Occipital lobe (tissue), 2 donors: ENCODE results near the gene EXOC4. TPM values are rescaled to one million over a fixed set of nuclear protein-coding genes. Genes with fewer than 3 reads are reported as not detected.
"Not testable (repeated sequence)": the region's sequence is repeated elsewhere in the genome, so short reads cannot be mapped to it uniquely, and the experiment has no call there.

ENCODE experiments used
- DNase-seq: peaks from one replicate; lab custom pipeline; 2025; lab: John Stamatoyannopoulos, UW
- total RNA-seq: library from RNA; depleted of rRNA; stranded (reverse); fragments of >200 nt; gene quantifications from one replicate; pipeline ENCODE4 v1.2.3, GENCODE V29; 2014

Gene EXOC4
- total RNA-seq, 1 donor from 2014 or later = 341 TPM

DNA sequence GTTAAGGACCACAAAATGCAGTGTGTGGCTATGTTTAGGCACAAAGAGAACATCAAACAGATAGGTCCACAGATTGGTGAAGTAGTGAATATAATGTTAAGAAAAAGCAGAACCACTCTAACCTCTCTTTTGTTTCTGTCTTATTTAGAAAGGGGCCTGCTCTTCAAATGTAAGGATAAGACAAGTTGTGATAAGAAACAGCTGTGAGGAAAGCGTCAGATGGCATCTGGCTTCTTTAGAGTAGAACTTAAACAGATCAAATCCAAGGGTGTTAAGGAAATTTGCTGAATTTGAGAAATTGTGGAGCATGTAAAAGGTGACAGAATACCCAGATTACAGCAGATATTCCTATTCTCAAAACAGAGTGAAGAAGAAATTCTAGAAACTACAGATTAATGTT lies 723.3 kb downstream of the EXOC4 start:
- no peak for DNase-seq

DNA sequence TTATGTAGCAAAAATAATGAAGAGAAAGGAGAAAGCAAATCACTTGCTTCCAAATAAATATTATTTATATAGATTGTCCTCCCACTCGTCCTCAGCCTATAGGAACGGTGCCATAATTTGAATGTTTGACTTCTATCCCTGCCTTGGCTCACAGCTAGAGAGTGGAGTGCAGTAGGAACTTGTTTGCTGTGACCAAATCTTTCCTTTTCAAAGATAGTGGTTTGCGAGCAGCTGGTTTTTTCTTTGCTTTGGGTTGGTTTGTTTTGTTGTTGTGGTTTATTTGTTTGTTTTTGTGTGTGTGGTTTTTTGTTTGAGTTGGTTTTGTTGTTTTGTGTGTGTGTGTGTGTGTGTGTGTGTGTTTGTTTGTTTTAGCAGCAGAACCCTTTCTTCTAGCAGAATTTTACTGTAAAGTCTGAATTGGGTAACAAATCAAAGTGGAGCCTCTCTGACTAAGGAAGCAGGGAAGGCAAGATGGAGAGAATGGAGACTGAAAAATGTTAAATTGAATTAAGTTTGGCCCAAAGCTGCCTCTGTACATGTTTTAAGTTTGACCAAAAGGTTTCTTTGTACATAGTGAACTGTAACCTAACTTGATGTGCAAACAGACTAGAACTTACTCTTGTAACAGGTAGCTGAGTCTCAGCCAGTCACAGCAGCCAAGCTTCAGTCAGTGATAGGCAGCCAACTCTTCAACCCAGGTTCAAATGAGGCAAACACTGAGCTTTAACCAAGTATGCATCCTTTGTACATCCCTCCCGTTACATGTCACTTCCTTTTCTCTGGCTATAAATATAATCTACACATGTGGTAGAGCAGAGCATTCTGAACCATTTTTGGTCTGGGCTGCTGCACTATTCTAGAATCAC lies 724.8 kb downstream of the EXOC4 start:
- no peak for DNase-seq

DNA sequence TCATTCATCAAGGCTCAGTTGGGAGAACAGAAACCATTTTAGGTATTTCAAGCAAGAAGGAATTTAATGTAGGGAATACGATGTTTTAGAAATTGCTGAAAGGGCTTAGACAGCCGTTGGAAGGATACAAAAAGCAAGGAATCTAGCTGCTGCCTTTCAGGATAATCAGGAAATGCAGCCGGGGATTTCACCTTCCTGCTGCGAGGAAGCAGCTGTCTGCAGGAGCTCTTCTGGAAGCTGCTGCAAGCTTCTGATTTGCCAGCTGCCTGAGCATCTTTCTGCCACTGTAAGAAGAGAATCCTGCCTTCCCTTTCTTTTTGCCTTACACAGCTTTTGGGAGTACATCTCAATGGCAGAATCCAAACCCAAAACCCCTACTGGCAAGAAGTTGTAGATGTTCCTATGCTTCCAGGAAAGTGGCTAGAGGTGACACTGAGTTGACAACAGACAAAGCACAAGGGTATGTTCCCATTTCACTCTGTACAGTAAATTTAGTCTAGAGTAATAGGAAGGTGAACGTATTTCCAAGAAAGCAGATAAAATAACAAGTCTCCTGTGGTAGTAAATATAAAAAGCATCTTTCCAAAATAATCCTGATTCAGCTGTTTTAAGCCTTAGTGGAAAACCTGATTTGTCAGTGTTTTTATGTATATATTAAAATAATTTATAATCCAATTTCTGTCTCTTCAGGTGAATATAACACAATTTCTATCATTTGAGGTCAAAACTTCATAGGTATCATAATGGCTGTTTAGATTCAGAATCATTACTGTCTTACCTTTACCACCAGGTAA lies 725.8 kb downstream of the EXOC4 start:
- DNase-seq = no peak

DNA sequence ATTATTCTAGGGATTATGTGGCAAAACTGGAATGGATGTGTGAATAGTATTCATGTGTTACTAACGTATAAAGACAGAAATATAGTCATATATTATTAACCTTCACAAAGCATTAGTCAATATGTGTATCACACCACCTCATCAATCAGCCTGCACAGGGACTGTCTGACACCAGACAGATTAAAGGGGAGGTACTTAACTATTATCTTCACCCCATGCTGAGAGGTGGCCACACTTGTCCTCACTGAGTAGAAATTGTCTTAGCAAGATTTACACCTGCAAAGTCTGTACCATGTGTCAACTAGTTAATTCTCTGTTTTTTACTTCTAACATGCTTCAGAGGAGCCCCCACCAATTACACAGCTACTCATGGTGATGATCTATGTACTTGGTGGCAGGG lies 727.9 kb downstream of the EXOC4 start:
- no peak for DNase-seq

DNA sequence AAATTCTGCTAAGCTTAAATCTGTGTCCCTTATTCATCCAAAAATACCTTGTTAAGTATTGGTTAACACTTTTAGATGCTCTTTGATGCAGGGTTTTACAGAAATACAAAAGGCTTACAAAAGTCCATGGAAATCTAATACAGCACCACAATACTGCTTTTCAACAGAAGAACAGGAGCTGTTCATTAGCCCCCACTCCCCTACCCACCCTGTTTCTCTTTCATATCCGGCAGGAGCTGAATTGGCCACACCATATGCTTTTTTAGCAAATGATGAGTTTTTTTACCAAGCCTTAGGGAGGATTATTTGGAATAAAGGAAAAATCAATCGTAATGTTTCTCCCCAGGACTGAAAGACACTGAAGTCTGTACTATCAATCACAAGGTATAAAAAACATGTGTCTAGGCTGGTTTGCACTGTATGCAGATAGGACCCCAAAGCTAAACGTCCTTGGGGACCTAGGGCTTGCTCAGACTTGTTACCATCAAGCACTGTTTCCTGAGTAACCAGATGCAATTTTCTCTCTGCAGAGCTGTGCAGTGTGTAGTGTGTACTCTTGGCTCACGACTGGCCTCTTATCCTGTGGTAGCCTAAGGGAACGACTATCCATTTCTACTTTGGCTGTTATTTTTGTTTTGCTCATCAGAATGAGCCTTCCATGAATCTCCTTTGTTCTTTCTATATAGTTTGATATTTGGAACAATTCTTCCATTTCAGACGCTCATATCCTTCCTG lies 731.0 kb downstream of the EXOC4 start:
- no peak for DNase-seq

DNA sequence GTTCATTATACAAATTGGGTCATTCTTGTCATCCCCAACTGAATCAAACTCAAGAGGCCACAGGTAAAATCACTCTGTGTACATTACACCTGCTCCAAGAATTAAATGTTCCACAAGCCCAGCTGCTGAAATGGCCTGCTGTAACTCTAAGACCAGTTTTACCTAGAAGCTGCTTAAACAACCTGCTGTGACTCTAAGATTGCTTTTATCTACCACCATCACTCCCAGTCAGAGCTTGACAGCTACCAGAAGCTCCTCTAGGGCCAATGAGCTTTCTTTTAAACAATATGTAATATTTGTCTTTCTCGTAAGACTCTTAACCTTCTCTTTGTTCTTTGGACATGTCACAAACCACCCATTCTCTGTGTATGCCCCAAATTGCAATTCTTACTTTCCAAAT lies 732.4 kb downstream of the EXOC4 start:
- DNase-seq = no peak

DNA sequence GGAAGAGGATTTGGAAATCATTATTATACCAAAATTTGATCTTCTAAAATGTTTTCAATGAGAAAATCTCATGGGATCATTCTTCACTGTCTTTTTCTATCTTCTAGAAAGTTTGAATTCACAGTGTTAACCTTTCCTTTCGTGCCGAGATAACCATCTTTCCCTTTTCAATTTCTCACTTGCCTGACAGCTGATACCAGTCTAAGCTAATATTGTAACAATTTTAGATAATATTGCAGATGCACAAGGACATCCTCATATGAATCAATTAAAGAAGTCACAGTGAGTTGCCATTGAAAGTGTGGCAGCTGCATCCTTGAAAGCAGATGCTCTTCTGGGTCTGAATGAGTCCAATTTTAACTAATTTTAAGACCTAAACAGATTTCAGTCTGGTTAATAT lies 734.7 kb downstream of the EXOC4 start:
- no peak for DNase-seq

DNA sequence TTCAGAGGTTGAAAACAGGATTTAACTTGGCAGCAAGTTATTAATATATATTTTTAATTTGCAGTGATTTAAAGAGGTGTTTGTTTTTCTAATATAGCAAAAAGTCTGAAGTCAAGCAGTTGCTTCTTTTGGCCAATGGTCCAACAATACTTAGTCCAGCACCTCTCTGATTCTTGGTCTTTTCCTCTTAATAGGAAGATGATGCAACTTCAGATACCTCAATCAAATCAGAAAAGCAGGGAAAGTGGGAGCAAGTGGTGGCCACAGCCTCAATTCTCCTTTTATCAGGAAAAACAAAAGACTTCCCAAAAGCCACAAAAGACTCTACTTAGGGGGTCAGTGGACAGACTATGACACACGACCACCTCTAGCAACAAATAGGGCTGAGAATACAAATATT lies 740.7 kb downstream of the EXOC4 start:
- DNase-seq = no peak

DNA sequence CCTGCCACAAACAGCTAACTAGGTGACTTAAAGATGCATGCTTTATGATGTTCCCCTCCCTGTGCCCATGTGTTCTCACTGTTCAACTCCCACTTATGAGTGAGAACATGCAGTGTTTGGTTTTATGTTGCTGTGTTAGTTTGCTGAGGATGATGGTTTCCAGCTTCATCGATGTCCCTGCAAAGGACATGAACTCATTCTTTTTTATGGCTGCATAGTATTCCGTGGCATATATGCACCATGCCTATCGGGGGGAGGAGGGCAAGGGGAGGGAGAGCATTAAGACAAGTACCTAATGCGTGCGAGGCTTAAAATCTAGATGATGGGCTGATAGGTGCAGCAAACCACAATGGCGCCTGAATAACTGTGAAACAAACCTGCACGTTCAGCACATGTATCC lies 741.2 kb downstream of the EXOC4 start:
- DNase-seq = not testable (repeated sequence)

DNA sequence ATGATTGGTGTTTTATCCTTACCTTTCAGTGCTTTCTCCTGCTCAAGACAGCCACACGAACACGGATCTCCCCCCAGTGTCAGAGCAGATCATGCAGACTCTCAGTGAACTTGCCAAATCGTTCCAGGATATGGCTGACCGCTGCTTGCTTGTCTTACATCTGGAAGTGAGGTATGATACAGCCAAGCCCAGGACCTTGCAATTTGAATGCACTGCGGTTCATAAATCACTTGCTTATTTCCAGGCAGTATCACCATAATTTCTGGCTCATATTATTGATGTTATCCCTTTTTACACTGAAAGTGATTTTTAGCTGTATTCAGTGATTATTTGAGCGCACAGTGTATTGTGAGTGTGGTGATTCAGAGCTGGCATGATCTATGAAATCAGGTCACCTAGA lies 744.6 kb downstream of the EXOC4 start:
- no peak for DNase-seq

DNA sequence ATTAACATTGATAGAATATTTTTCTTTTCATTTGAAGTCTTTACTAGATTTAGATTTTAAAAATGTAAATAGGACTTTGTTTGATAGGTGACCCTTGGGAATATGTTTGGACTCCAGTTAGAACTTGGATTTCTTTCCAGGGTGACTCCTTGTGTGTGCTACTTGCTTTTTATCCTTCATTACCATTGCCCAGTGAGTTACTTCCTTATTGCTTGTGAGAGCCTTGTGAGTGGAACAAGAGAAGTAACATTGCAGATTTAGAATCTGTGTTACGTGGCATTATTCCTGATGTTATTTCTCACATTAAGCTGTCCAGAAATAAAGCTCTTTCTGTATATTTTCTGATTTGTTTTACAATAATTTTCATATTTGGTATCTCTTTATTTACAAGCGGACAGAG lies 746.3 kb downstream of the EXOC4 start:
- DNase-seq = no peak

DNA sequence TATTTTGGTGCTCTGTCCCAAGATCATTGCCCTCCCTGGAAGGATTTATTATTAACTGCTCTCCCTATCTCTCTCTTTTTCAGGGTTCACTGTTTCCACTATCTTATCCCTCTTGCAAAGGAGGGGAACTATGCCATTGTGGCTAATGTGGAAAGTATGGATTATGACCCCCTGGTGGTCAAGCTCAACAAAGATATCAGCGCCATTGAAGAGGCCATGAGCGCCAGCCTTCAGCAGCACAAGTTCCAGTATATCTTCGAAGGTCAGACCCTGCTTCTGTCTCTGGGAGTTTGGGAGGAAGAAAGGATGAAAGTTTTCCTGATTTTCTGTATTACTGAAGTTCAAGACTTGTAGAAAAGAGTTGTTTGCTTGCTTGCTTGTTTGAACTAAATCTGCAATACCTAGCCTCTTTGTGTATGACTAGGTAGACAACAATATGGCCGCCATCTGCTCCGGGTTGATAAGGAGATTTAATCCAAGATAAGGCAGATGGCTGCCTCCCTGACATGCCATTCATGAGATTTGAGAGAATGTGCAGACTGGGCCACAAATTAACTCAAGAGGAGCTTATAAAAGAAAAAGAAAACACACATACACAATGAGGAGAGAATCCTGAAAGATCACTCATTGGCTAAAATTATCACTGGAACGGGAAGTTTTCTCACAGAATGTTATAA lies 752.1 kb downstream of the EXOC4 start:
- DNase-seq = no peak

DNA sequence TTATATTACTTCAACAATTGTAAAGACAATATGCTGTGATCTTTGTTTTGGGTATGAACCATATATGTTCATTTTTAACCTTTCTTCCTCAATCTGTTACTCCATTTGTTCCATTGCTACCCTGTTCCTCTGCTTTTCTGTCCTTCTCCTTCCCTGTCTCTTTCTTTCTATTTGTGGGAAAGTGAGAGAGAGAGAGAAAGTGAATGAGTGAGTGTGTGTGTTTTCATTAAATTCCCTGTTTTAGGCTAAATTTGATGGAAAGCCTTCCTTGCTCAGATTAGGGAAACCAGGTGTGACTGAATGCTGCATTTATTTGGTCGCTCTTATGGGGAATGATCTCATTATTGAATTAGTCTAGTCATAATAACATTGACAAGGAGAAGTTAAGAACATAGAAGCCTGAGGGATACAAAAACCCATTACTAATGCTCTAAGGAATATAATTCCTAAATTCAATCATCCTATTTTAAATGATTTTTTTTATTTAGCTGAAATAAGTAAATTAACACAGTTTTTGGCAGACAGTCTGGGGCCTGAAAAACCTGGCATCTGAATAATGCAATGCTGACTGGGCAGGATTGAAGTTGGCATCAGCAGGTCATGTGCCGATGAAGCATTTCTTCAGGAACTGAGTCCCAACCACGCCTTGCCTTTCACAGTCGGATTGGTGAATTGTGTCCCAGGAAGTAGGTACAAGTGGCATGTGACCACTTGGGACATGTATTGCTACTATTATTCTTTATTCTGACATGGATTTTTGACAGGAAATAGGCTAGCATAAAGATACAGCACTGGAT lies 756.6 kb downstream of the EXOC4 start:
- no peak for DNase-seq

DNA sequence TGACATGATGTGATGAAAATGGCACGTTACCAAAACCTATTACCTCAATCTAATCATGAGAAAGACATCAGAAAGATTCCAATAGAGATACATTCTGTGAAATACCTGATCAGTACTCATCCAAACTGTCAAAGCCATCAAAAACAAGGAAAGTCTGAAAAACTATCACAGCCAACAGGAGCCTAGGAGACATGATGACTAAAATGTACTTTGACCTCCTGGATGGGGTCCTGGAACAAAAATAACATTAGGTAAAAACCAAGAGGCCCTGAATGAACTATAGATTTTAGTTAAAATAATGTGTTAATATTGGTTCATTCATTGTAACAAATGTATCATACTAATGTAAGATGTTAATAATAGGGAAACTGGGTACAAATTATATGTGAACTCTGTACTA lies 760.4 kb downstream of the EXOC4 start:
- DNase-seq = no peak

DNA sequence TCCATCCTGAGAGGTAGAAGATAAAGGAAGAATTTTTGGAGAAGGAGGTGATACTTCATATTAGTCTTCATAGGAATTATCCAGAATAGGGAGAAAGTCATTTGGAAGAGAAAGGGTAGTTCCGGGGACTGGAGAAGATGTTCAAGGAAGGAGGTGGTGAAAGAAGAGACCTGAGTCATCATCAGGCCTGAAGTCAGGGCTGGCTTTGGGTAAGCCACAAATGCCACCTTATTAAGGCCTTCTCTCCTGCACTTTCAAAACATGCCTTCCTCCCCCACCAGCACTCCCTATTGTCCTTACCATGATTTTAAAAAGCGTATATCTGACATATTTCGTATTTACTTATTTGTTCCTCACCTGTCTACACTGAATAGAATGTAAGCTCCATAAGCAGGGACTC lies 762.1 kb downstream of the EXOC4 start:
- DNase-seq = no peak

DNA sequence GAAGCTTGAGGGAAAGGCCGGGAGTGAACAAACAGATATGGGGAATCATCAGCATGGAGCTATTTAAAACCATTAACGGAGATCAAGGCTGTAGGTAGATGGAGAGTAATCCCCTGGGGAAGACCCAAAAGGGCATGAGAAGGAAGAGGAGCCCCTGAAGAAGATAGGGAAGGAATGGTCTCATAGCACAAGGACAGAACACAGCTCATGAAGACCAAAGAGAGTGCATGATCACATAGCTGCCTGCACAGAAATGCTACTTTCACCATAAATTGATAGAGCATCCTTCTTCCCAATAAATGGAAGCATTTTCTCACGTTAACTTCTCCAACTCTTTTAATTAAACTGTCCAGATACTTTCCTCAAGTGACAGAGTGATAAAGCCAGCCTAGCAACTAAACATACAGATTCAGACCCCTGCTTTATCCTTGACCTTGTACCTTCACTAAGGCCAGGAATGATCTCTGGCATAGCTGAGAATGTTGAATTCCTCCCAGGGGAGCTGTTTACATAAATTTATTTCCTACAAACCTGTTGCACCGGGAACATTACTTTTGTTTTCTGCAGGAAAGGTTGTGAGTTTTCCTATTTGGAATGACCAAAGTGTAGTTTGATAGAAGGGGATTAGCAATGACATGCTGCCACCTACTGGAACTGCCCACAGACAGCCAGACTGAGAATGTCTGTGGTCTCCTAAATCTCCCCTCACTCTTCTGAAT lies 763.5 kb downstream of the EXOC4 start:
- DNase-seq = no peak

DNA sequence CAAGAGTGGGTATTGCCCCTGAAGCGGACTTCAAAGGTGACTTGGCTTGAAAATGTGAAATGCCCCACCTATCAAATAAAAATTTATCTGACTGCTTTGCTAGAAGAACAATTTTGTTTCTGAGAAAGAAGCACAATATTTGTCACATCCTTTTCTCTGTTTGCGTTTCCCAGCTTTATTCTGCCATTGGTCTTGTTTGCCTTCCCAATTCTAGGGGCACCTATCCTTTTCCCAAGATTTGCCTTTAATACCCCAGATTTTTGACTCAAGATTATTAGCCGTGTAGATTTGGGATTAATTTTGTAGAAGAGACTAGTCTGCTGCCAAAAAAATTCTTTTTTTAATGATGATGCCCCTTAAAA lies 764.0 kb downstream of the EXOC4 start:
- no peak for DNase-seq

DNA sequence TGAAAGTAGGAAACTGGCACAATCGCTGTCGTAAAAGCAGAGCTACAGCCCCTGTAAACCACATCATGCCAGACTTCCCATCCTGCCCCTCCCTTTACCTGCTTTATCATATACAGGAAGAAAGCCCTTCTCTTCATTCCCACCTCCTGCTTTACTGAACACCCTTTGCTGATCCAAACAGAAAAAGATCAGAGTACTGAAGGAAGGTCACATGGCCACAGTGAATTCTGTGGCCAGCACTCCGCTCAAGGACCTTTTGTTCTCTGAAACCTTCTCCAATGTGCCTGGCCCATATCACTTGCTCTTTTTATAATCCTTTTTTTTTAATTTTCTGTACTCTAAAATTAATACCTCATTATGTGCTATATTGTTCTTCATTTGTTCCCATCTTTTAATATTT lies 765.4 kb downstream of the EXOC4 start:
- DNase-seq = no peak

DNA sequence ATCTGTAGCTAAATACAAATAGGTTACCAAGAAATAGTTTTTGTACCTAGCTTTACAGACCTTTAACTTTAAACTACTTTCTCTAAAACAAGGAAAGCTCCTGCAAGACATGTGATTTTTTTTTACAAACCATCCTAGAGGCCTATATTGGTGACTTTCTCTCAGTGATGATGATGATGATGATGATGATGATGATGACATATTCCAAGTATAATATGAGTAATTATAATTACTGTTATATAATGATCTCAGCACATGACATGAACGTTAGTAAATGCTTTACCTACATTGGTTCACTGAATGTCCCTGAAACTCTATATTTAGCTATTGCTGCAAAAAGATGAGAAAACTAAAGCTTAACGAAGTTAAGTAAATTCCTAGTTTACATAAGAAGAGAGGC lies 766.4 kb downstream of the EXOC4 start:
- DNase-seq = no peak

DNA sequence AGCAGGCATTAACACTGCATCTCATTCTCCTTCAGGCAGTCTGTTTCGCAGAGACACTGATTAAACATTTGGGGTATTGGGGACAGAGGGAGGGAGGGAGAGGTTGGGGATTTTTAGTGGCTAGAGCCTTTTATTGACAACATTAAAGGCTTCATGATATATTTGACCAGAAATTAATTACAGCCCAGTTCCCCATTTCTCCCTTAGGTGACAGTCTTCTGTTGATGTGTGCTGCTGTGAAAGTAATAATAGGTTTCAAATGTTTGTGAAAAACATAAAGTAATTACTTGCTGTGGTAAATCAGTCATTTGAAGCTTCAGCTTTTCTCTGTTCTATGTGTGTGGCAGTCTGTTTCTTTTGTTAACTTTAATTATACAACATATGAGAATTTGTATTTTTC lies 769.0 kb downstream of the EXOC4 start:
- no peak for DNase-seq
